Measurements from ENCODE around the gene RAB10. TPM values are rescaled to one million over a fixed set of nuclear protein-coding genes. Genes with fewer than 3 reads are reported as not detected.
A peak's percentile ranks its signal among the peaks of the same experiment; 100 is the strongest.

The RAB10 gene
- total and polyA plus RNA-seq, 9 of the 15 experiments (the other 6 are each of a cell fraction or from before 2014, with no cell fraction given), result 25.1 to 214 (median 157) TPM

GRCh38 chr2:26033818-26034636 lies at the start of gene RAB10 (continued):
- TF ChIP-seq, protein P1, sequence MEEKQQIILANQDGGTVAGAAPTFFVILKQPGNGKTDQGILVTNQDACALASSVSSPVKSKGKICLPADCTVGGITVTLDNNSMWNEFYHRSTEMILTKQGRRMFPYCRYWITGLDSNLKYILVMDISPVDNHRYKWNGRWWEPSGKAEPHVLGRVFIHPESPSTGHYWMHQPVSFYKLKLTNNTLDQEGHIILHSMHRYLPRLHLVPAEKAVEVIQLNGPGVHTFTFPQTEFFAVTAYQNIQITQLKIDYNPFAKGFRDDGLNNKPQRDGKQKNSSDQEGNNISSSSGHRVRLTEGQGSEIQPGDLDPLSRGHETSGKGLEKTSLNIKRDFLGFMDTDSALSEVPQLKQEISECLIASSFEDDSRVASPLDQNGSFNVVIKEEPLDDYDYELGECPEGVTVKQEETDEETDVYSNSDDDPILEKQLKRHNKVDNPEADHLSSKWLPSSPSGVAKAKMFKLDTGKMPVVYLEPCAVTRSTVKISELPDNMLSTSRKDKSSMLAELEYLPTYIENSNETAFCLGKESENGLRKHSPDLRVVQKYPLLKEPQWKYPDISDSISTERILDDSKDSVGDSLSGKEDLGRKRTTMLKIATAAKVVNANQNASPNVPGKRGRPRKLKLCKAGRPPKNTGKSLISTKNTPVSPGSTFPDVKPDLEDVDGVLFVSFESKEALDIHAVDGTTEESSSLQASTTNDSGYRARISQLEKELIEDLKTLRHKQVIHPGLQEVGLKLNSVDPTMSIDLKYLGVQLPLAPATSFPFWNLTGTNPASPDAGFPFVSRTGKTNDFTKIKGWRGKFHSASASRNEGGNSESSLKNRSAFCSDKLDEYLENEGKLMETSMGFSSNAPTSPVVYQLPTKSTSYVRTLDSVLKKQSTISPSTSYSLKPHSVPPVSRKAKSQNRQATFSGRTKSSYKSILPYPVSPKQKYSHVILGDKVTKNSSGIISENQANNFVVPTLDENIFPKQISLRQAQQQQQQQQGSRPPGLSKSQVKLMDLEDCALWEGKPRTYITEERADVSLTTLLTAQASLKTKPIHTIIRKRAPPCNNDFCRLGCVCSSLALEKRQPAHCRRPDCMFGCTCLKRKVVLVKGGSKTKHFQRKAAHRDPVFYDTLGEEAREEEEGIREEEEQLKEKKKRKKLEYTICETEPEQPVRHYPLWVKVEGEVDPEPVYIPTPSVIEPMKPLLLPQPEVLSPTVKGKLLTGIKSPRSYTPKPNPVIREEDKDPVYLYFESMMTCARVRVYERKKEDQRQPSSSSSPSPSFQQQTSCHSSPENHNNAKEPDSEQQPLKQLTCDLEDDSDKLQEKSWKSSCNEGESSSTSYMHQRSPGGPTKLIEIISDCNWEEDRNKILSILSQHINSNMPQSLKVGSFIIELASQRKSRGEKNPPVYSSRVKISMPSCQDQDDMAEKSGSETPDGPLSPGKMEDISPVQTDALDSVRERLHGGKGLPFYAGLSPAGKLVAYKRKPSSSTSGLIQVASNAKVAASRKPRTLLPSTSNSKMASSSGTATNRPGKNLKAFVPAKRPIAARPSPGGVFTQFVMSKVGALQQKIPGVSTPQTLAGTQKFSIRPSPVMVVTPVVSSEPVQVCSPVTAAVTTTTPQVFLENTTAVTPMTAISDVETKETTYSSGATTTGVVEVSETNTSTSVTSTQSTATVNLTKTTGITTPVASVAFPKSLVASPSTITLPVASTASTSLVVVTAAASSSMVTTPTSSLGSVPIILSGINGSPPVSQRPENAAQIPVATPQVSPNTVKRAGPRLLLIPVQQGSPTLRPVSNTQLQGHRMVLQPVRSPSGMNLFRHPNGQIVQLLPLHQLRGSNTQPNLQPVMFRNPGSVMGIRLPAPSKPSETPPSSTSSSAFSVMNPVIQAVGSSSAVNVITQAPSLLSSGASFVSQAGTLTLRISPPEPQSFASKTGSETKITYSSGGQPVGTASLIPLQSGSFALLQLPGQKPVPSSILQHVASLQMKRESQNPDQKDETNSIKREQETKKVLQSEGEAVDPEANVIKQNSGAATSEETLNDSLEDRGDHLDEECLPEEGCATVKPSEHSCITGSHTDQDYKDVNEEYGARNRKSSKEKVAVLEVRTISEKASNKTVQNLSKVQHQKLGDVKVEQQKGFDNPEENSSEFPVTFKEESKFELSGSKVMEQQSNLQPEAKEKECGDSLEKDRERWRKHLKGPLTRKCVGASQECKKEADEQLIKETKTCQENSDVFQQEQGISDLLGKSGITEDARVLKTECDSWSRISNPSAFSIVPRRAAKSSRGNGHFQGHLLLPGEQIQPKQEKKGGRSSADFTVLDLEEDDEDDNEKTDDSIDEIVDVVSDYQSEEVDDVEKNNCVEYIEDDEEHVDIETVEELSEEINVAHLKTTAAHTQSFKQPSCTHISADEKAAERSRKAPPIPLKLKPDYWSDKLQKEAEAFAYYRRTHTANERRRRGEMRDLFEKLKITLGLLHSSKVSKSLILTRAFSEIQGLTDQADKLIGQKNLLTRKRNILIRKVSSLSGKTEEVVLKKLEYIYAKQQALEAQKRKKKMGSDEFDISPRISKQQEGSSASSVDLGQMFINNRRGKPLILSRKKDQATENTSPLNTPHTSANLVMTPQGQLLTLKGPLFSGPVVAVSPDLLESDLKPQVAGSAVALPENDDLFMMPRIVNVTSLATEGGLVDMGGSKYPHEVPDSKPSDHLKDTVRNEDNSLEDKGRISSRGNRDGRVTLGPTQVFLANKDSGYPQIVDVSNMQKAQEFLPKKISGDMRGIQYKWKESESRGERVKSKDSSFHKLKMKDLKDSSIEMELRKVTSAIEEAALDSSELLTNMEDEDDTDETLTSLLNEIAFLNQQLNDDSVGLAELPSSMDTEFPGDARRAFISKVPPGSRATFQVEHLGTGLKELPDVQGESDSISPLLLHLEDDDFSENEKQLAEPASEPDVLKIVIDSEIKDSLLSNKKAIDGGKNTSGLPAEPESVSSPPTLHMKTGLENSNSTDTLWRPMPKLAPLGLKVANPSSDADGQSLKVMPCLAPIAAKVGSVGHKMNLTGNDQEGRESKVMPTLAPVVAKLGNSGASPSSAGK (IDR thresholded peaks at IDR 0.05), result peak; percentile 38; the same call in 1 of the 2 replicates
- TF ChIP-seq TGIF2 (CRISPR knock-in tag; IDR thresholded peaks at IDR 0.05), result no peak
- no peak for TF ChIP-seq ZNF217 (CRISPR knock-in tag; IDR thresholded peaks at IDR 0.05)
- TF ChIP-seq CREB1 (IDR thresholded peaks at IDR 0.05), result 0 out of 2 replicates have a peak, but pooled peaks have one; percentile 2
- TF ChIP-seq CREB1 (CRISPR knock-in tag; IDR thresholded peaks at IDR 0.05), result 0 out of 2 replicates have a peak, but pooled peaks have one; percentile 50
- TF ChIP-seq FOXJ3 (CRISPR knock-in tag; IDR thresholded peaks at IDR 0.05), result no peak
- TF ChIP-seq E2F6 (IDR thresholded peaks at IDR 0.05; ENCODE audit: borderline replicate concordance in 1 of 2, extremely low read depth in 1 of 2, insufficient read depth in 1 of 2, insufficient read length in 1 of 2, low read depth in 1 of 2, low read length in 1 of 2, poor library complexity in 1 of 2, severe bottlenecking in 1 of 2), result peak; percentile 25 to 72
- TF ChIP-seq CHD1 (IDR thresholded peaks at IDR 0.05; ENCODE audit: low read length), result peak; percentile 95
- peak; percentile 67; the same call in 1 of the 2 replicates for TF ChIP-seq ZBTB17 (CRISPR knock-in tag; IDR thresholded peaks at IDR 0.05)
- TF ChIP-seq CREBBP (IDR thresholded peaks at IDR 0.05; ENCODE audit: low read depth, low read length), result no peak
- peak; percentile 71 for TF ChIP-seq ZFX (CRISPR knock-in tag; IDR thresholded peaks at IDR 0.05)
- TF ChIP-seq SOX6 (IDR thresholded peaks at IDR 0.05), result 0 out of 2 replicates have a peak, but pooled peaks have one; percentile 7
- peak; percentile 63 for TF ChIP-seq HCFC1 (IDR thresholded peaks at IDR 0.05; ENCODE audit: low read depth, low read length)
- 0 out of 2 replicates have a peak, but pooled peaks have one; percentile 56 for TF ChIP-seq MXI1 (IDR thresholded peaks at IDR 0.05; ENCODE audit: low read depth, low read length)
- TF ChIP-seq SMAD4 (CRISPR knock-in tag; conservative IDR thresholded peaks at IDR 0.05), result peak; percentile 80
